HG02870 (cell line): ENCODE results near the gene NLGN3.

Experiments used
- ATAC-seq: cut with Tn5 transposase; IDR thresholded peaks from one replicate; pipeline ENCODE4 v1.9.1; 2021; ENCODE audit warnings: mild to moderate bottlenecking, moderate library complexity; ENCODE audit not compliant: unreplicated experiment

The NLGN3 gene

DNA sequence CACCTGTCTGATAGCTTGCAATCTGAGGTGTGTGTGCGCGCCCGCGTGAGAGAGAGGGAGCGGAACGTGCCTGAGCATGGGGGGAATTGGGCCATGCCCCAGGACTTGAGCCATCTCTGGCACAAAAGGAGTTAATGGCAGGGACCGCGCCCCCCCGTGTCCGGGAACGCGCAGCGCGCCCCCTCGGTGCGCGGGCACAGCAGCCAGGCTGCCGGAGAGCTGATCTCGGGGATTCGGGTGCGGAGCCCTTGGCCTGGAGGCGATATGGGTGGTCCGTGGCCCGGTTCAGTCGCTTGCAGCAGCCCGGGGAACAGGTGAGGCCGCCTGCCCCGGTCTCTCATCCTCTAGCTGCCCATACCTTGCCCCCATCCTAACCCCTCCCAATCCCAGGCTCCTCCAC lies at the start of gene NLGN3:
Gene NLGN3, plus strand, starts transcription at position 191 of the 400 bp plus-strand sequence. CDS start 2,909 bp downstream, outside the sequence.
- ATAC-seq, result no peak

GRCh38 chrX:71095033-71095432 lies 49.6 kb upstream of the NLGN3 start:
- ATAC-seq, result no peak

DNA sequence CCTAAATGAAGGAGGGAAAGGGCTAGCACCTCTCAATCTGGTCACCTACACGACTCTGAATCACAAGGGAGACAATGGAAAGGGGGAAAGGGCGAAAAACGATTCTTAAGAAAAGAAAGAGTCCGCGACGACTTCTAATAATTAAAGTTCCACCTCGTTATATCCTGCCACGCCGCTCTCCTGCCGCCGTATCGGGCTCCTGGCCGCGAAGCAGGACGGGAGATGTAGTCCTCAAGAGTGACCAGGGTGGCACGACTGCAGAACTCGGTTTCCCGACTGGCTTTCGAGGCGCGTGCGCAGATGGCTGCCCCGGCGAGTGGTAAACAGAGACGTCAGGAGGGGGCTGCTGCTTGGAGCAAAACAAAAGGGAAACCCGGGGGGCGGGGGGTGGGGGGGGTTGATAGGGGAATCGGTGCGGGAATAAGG lies 49.1 kb upstream of the NLGN3 start, which contains the start of gene FOXO4:
Gene FOXO4, plus strand, starts transcription at position 297 of the 426 bp plus-strand sequence. CDS start 678 bp downstream, outside the sequence.
- peak; percentile 74 for ATAC-seq

DNA sequence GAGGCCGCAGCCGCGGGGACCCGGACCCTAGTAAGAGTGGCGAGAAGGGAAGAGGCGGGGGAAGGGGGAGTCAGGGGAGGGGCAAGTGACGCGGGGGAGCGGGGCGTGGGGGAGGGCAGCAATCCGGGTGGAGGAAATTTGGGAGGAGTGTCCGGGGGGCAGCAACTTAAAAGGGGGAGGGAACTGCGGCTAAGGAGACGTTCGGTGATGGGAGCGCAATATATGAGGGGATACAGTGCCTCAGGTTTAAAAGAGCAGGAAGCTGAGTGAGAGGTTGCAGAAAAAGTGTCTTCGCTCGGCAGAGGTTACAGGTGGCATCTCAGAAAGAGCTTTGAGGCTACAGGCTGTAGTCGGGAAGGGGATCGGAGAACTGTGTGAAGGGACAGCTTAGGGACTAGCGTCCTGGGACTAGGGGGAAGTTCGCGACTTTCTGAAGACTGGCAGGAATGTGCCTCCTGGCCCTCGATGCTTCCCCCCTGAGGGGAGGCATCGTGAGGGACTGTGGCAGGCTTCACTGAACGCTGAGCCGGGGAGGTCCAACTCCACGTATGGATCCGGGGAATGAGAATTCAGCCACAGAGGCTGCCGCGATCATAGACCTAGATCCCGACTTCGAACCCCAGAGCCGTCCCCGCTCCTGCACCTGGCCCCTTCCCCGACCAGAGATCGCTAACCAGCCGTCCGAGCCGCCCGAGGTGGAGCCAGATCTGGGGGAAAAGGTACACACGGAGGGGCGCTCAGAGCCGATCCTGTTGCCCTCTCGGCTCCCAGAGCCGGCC lies 48.5 kb upstream of the NLGN3 start:
- ATAC-seq, result no peak

DNA sequence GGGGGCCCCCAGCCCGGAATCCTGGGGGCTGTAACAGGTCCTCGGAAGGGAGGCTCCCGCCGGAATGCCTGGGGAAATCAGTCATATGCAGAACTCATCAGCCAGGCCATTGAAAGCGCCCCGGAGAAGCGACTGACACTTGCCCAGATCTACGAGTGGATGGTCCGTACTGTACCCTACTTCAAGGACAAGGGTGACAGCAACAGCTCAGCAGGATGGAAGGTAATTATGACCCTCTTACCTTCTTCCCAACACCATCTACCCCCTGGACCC lies 47.9 kb upstream of the NLGN3 start:
- no peak for ATAC-seq

- no peak for ATAC-seq
Measured at GRCh38 chrX:71098302-71098701, 46.3 kb upstream of the NLGN3 start.

GRCh38 chrX:71098951-71099506 lies 45.6 kb upstream of the NLGN3 start:
- ATAC-seq, result no peak

GRCh38 chrX:71099736-71100135 lies 44.9 kb upstream of the NLGN3 start:
- ATAC-seq, result no peak

DNA sequence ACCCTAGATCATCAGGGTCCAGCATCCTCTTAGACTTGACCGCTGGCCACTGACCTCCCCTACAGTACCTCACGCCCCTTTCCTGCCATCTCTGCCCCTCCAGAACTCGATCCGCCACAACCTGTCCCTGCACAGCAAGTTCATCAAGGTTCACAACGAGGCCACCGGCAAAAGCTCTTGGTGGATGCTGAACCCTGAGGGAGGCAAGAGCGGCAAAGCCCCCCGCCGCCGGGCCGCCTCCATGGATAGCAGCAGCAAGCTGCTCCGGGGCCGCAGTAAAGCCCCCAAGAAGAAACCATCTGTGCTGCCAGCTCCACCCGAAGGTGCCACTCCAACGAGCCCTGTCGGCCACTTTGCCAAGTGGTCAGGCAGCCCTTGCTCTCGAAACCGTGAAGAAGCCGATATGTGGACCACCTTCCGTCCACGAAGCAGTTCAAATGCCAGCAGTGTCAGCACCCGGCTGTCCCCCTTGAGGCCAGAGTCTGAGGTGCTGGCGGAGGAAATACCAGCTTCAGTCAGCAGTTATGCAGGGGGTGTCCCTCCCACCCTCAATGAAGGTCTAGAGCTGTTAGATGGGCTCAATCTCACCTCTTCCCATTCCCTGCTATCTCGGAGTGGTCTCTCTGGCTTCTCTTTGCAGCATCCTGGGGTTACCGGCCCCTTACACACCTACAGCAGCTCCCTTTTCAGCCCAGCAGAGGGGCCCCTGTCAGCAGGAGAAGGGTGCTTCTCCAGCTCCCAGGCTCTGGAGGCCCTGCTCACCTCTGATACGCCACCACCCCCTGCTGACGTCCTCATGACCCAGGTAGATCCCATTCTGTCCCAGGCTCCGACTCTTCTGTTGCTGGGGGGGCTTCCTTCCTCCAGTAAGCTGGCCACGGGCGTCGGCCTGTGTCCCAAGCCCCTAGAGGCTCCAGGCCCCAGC lies 43.8 kb upstream of the NLGN3 start:
- ATAC-seq, result no peak

DNA sequence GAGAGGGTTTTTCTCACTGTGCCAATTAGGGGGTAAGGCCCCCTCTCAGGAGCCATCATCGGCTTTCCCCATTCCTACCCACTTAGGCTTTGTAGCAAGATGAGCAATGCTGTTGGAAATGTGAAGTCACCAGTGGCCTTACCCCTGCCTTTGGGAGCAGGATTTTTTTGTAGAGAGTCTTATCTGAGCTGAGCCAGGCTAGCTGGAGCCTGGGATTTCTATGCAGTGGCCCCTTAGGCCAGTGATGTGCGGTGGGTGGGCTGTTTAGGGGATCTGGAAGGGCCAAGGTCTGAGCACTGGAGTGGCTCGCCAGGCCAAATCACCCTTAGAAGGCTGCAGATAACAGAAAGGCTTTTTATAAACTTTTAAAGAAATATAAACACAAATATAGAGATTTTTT lies 42.3 kb upstream of the NLGN3 start:
- no peak for ATAC-seq

DNA sequence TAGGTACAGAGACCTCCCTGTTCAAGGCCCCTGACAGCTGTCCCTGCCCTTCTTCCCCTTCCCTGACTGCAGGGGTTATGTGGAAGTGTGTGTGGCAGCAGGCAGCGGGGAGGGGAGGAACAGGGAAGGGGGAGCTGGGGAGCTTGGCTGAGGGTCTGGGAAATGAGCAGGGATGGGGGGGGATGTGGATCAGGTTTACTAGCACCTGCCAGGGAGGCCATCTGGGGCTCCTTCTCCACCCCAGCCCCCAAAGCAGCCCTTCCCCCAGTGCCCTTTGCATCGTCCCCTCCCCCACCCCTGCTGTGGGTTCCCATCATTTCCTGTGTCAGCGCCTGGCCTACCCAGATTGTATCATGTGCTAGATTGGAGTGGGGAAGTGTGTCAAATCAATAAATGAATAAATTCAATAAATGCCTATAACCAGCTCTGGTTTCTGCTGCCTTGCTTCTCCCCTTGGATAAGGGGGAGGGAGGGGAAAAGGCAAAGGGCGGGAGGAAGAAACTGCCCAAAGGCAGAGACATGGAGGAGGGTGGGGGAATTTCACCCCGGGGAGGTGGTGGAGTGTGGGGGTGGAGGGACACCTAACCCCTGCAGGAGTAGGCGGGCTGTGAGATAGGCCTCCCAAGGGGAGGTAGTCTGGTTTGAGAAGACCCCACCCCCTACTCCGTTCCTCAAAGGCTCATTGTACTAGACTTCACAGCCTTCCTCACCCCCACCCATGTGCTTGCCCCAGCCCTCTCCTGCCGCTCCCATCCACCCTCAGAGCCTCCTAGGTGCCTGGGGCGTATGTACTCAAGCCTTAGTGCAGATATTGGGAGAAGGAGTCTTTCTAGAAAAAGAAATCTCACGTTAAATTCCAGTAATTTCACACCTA lies 41.3 kb upstream of the NLGN3 start:
- peak; percentile 40 for ATAC-seq

GRCh38 chrX:71105628-71106027 lies 39.0 kb upstream of the NLGN3 start:
- ATAC-seq, result no peak

- ATAC-seq, result no peak
Measured at GRCh38 chrX:71106427-71106826, 38.2 kb upstream of the NLGN3 start, which contains the start of gene CXorf65. Gene CXorf65 (minus strand): TSS chrX:71106740. CDS start chrX:71106556, 184 bp downstream.

GRCh38 chrX:71107245-71107644 lies 37.4 kb upstream of the NLGN3 start:
- no peak for ATAC-seq

DNA sequence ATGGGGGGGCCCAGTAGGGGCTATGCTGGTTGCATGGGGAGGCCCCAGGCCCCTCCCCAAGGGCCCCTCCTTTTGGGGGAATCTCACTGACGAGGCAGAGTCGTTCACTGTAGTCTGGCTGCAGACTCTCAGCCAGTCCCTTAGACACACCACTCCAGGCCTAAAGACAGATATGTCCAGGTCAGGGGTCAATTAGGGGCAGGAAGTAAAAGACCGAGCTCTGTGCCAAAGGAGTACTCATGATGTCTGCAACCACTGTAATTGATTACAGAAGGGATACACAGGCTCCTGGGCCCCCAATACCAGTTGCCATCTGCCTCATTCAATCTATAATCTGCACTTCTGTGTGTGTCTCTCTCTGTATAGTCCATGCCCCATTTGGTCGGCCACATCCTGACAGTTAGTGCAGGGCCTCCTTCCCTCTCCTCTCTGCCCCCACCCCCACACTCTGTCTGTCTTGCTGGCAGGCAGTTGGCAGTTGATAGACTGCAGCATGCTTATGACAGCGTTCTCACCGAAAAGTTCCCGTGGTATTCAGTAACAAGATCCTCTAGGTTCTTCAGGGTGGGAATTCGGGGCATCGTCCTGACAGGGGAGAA lies 36.8 kb upstream of the NLGN3 start:
- no peak for ATAC-seq

DNA sequence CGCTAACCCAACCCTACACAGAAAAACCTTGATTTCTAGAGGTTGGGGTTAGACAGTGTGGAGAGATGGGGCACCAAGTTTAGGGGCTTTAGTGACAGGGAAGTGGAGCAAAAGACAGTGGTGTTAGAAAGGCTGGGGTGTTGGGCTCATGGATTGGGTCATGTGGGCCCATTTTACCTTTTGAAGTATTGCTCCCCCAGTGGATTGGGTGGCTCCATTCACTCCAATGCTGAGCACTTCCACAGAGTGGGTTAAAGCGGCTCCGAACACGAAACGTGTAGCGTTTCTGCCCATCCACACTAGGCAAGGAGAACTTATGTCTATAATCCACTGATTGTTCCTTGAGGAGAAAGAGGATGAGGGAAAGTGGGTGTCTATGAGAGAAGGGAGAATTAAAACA lies 35.6 kb upstream of the NLGN3 start:
- no peak for ATAC-seq

DNA sequence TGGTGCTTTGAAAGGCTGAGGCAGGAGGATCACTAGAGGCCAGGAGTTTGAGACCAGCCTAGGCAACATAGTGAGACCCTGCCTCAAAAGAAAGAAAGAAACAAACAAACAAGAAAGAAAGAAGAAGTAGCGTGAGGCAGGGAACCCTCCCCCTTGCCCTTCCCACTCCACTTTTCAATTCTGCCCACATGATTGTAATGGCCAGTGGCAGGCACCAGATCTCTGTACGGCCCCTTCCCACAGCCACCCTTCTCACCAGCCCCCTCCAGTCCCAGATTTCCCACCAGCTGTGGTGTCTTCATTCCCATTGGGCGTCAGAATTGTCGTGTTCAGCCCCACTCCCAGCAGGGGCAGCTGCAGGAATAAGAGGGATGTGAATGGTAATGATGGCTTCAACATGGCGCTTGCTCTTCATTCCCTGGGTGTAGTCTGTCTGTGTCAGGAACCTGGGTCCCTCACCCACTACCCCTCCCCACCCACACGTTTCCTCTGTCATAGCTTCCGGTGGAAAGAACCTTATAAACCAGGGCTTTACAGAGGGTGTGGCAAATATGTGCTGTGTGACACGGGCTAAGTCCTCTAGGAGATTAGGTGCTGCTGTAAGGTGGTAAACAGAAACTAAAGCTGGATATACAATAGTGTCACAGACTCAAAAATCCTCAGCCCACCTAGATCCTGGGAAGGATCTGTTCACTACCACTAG lies 33.3 kb upstream of the NLGN3 start, which contains the start of gene IL2RG:
Gene IL2RG, minus strand, starts transcription at position 437 of the 703 bp plus-strand sequence. Its CDS starts 38 bp downstream, at position 399.
- peak; percentile 81 for ATAC-seq

GRCh38 chrX:71111921-71112431 lies 32.7 kb upstream of the NLGN3 start:
- peak; percentile 23 for ATAC-seq

- no peak for ATAC-seq
Measured at GRCh38 chrX:71117358-71117757, 27.3 kb upstream of the NLGN3 start.
